ENCODE measurements around the gene LCA5.

DNA sequence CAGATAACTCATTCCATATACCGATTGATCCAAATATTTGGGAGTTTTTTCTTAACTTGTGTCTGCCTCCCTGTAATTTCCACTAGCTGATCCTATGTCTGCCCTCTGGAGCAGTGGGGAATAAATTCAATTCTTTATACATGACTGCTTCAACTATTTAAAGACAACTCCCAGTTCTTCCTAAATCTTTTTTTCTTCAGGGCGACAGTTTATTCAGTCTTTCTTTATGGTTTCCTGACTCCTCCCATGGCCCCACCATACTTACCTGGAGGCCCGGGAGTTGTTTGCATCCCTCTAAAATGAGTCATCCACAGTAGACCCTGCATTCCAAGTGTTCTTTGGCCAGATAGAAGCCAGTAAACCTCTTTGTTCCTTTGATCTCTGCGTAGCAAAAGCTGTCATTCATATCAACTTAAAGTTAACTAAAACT is 73.6 kb downstream of the LCA5 start:
- TF ChIP-seq CTCF (IDR thresholded peaks at IDR 0.05; ENCODE audit: poor library complexity) (no peak), EZH2 (IDR thresholded peaks at IDR 0.05; ENCODE audit: borderline replicate concordance) (no peak), EZH2phosphoT487 (IDR thresholded peaks at IDR 0.05; ENCODE audit: low read depth, severe bottlenecking, unreplicated experiment) (no peak)
